GM18502 (cell line): Measurements from ENCODE around the gene ACTL7B.

ENCODE experiments used
- ATAC-seq: cut with Tn5 transposase; IDR thresholded peaks from one replicate; pipeline ENCODE4 v1.9.1; 2021; ENCODE audit warnings: mild to moderate bottlenecking; ENCODE audit not compliant: unreplicated experiment, poor library complexity

ACTL7B gene

DNA sequence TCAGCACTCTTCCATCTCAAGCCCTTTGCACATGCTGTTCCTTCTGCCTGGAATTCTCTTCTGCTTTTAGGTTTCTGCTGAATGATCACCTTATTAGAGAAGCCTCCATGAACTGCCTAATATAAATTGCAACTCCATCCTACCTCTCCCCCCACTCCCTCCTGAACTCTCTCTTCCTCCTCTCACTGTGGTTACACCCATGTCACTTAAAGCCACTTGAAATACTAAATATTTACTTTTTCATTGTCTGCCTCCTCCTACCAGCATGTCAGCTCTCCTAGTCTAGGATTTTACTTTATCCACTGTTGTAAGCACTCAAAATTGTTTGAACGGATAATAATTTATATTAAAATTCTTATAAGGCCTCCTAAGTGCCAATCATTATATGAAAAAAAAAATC, 43.8 kb downstream of the ACTL7B start:
- ATAC-seq = no peak

DNA sequence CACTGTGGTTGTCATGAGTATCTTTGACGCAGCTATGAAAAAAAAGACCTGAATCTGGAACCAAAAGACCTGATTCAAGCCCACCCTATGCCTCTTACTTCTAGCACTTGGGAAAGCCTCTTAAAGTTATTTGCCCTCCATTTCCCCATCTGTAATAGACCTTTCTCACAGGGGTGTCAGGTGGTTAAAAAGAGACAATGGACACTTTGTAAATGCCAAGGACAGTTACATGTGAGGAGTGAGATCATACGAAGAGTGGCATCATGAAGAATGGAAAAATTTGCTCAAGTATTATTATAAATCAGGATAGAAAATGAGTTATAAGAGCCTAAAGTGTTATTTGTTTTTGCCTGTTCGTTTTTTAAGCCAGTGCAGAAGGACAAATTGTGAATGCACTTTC, 46.5 kb downstream of the ACTL7B start:
- ATAC-seq = no peak
